Activated CD4-positive, alpha-beta T cell treated with anti-CD3 and anti-CD28 coated beads for 36 hours (primary cell): ENCODE data around the gene JMJD6. TPM values are rescaled to one million over a fixed set of nuclear protein-coding genes. Genes with fewer than 3 reads are reported as not detected.
A peak's percentile ranks its signal among the peaks of the same experiment; 100 is the strongest.
"Not testable (repeated sequence)": the region's sequence is repeated elsewhere in the genome, so short reads cannot be mapped to it uniquely, and the experiment has no call there.

Experiments
- ATAC-seq: fragments of 200-7000 bp; cut with Tn5 transposase; one replicate; pipeline ENCODE4 v1.10.0; 2021; ENCODE audit warnings: mild to moderate bottlenecking, moderate library complexity
- CTCF ChIA-PET: fragments of 350-600 bp; sonication (Branson Sonifier 250); formaldehyde crosslinking; loops from one replicate; lab custom pipeline; 2021; ENCODE audit warnings: antibody characterized with exemption; lab: Charles Lee
- POLR2A ChIA-PET: fragments of 350-600 bp; sonication (Branson Sonifier 250); formaldehyde crosslinking; loops from one replicate; lab custom pipeline; 2021; ENCODE audit warnings: antibody characterized with exemption, inconsistent platforms; lab: Charles Lee
- DNase-seq: peaks from one replicate; pipeline ENCODE4 v3.0.0-alpha.2; 2020
- H3K27ac Mint-ChIP-seq: one replicate; pipeline ENCODE4 v1.8.0; 2021; ENCODE audit warnings: mixed read lengths
- H3K27me3 Mint-ChIP-seq: one replicate; pipeline ENCODE4 v1.8.0; 2021; ENCODE audit warnings: mixed read lengths
- H3K36me3 Mint-ChIP-seq: one replicate; pipeline ENCODE4 v1.8.0; 2021; ENCODE audit warnings: low read depth, mixed read lengths
- H3K4me1 Mint-ChIP-seq: one replicate; pipeline ENCODE4 v1.8.0; 2021; ENCODE audit warnings: mixed read lengths
- H3K4me3 Mint-ChIP-seq: one replicate; pipeline ENCODE4 v1.8.0; 2021; ENCODE audit warnings: mild to moderate bottlenecking, moderate library complexity, mixed read lengths
- H3K9me3 Mint-ChIP-seq: one replicate; pipeline ENCODE4 v1.8.0; 2021; ENCODE audit warnings: low read depth, mixed read lengths
- intact Hi-C, 2 experiments: fragments of 100-400 bp; cut with DNase I in 1 of 2; cut with micrococcal nuclease in 1 of 2; formaldehyde crosslinking; loops; one replicate each; pipeline versions ENCODE4 v1.14.2 to v1.15.1; 2022 to 2024; cut with DNase I, micrococcal nuclease
- total RNA-seq, 2 experiments: library from RNA; stranded (reverse); gene quantifications; one replicate each; pipeline ENCODE4 v1.2.3, GENCODE V29; 2021

Gene JMJD6
- total RNA-seq, 2 experiments from 2014 or later: 51.3 to 65.5 TPM

- Mint-ChIP-seq H3K4me3 (peak overlapping the region; percentile 66), H3K9me3 (no peaks in the 10 kb centered on the region), H3K27ac (no peak overlapping the region), H3K36me3 (peaks cover 8% of the 10 kb centered on the region), H3K27me3 (no peaks in the 10 kb centered on the region), H3K4me1 (peaks cover 24% of the 10 kb centered on the region)
- ATAC-seq (no peak), DNase-seq (no peak)
- intact Hi-C loops: no loop called here
- ChIA-PET POLR2A (interaction anchor here (0.6 kb wide), 1 partner anchor 723 kb away, joined by 4 read pairs; no protein-coding TSS in a partner anchor), CTCF (interaction anchor here (0.8 to 1.4 kb wide), 3 partner anchors 8 to 165 kb away, joined by 3 to 4 read pairs (median 4); no protein-coding TSS in a partner anchor)
Measured at GRCh38 chr17:76709077-76709950, 17.1 kb downstream of the JMJD6 start.

GRCh38 chr17:76707985-76708807, 18.2 kb downstream of the JMJD6 start:
- Mint-ChIP-seq H3K36me3 (no peaks in the 10 kb centered on the region), H3K4me3 (no peak overlapping the region), H3K4me1 (peaks cover 13% of the 10 kb centered on the region), H3K9me3 (no peaks in the 10 kb centered on the region), H3K27ac (no peak overlapping the region), H3K27me3 (no peaks in the 10 kb centered on the region)
- no peak for ATAC-seq
- POLR2A ChIA-PET: interaction anchor here (0.5 to 0.6 kb wide), 2 partner anchors 336 to 724 kb away, joined by 3 to 4 read pairs; no protein-coding TSS in a partner anchor
- intact Hi-C loops: no loop called here
- CTCF ChIA-PET: interaction anchor here (0.6 to 1.4 kb wide), 4 partner anchors 11 to 745 kb away, joined by 3 to 5 read pairs (median 4); no protein-coding TSS in a partner anchor
- DNase-seq: no peak

GRCh38 chr17:76706817-76707216, 19.6 kb downstream of the JMJD6 start:
- Mint-ChIP-seq H3K4me1 (peaks cover 13% of the 10 kb centered on the region), H3K36me3 (no peaks in the 10 kb centered on the region), H3K27me3 (no peaks in the 10 kb centered on the region), H3K9me3 (no peaks in the 10 kb centered on the region), H3K27ac (no peak overlapping the region), H3K4me3 (no peak overlapping the region)
- ChIA-PET CTCF (no interaction called here), POLR2A (no interaction called here)
- ATAC-seq: no peak
- intact Hi-C loops: no loop called here
- DNase-seq: no peak

- ATAC-seq (no peak), DNase-seq (no peak)
- intact Hi-C loops: no loop called here
- CTCF ChIA-PET: interaction anchor here (0.6 to 0.9 kb wide), 3 partner anchors 9 to 1510 kb away, joined by 3 read pairs; no protein-coding TSS in a partner anchor
- H3K4me1 Mint-ChIP-seq: peaks cover 8% of the 10 kb centered on the region
- no peak overlapping the region for H3K27ac Mint-ChIP-seq
- H3K36me3 Mint-ChIP-seq: no peaks in the 10 kb centered on the region
- H3K4me3 Mint-ChIP-seq: no peak overlapping the region
- no peaks in the 10 kb centered on the region for H3K9me3 Mint-ChIP-seq
- H3K27me3 Mint-ChIP-seq: no peaks in the 10 kb centered on the region
- POLR2A ChIA-PET: no interaction called here
Measured at GRCh38 chr17:76704805-76705204, 21.6 kb downstream of the JMJD6 start.

- intact Hi-C loops: no loop called here
- ChIA-PET CTCF (interaction anchor here (1.4 to 1.8 kb wide), 2 partner anchors 14 to 22 kb away, joined by 4 to 8 read pairs; no protein-coding TSS in a partner anchor), POLR2A (no interaction called here)
- Mint-ChIP-seq H3K36me3 (no peaks in the 10 kb centered on the region), H3K27me3 (no peaks in the 10 kb centered on the region), H3K4me3 (no peak overlapping the region), H3K27ac (no peak overlapping the region), H3K9me3 (no peaks in the 10 kb centered on the region), H3K4me1 (peaks cover 3% of the 10 kb centered on the region)
- ATAC-seq (no peak), DNase-seq (no peak)
Measured at GRCh38 chr17:76702941-76703637, 23.3 kb downstream of the JMJD6 start.

GRCh38 chr17:76702076-76702475, 24.3 kb downstream of the JMJD6 start:
- Mint-ChIP-seq H3K9me3 (no peaks in the 10 kb centered on the region), H3K36me3 (no peaks in the 10 kb centered on the region), H3K4me1 (peaks cover 3% of the 10 kb centered on the region), H3K27me3 (no peaks in the 10 kb centered on the region), H3K4me3 (no peak overlapping the region), H3K27ac (no peak overlapping the region)
- ChIA-PET POLR2A (no interaction called here), CTCF (interaction anchor here (0.6 to 1.8 kb wide), 2 partner anchors 21 to 283 kb away, joined by 3 to 8 read pairs; no protein-coding TSS in a partner anchor)
- no peak for DNase-seq
- intact Hi-C loops: no loop called here
- ATAC-seq: no peak

GRCh38 chr17:76701471-76701967, 24.9 kb downstream of the JMJD6 start:
- DNase-seq (no peak), ATAC-seq (no peak)
- POLR2A ChIA-PET: no interaction called here
- H3K36me3 Mint-ChIP-seq: no peaks in the 10 kb centered on the region
- CTCF ChIA-PET: no interaction called here
- no peaks in the 10 kb centered on the region for H3K27me3 Mint-ChIP-seq
- H3K4me3 Mint-ChIP-seq: no peak overlapping the region
- no peaks in the 10 kb centered on the region for H3K9me3 Mint-ChIP-seq
- H3K4me1 Mint-ChIP-seq: peaks cover 5% of the 10 kb centered on the region
- H3K27ac Mint-ChIP-seq: no peak overlapping the region
- intact Hi-C loops: no loop called here

GRCh38 chr17:76700617-76701470, 25.6 kb downstream of the JMJD6 start:
- no peak for DNase-seq
- CTCF ChIA-PET: no interaction called here
- Mint-ChIP-seq H3K4me1 (peaks cover 6% of the 10 kb centered on the region), H3K27ac (no peak overlapping the region), H3K9me3 (no peaks in the 10 kb centered on the region), H3K36me3 (no peaks in the 10 kb centered on the region), H3K4me3 (no peak overlapping the region), H3K27me3 (no peaks in the 10 kb centered on the region)
- POLR2A ChIA-PET: no interaction called here
- intact Hi-C loops: no loop called here
- ATAC-seq: no peak

GRCh38 chr17:76700270-76700616, 26.2 kb downstream of the JMJD6 start:
- ChIA-PET POLR2A (no interaction called here), CTCF (interaction anchor here (0.7 kb wide), 1 partner anchor 1195 kb away, joined by 3 read pairs; no protein-coding TSS in a partner anchor)
- intact Hi-C loops: no loop called here
- no peaks in the 10 kb centered on the region for H3K36me3 Mint-ChIP-seq
- no peaks in the 10 kb centered on the region for H3K27me3 Mint-ChIP-seq
- H3K27ac Mint-ChIP-seq: no peak overlapping the region
- DNase-seq (no peak), ATAC-seq (no peak)
- peaks cover 6% of the 10 kb centered on the region for H3K4me1 Mint-ChIP-seq
- H3K4me3 Mint-ChIP-seq: no peak overlapping the region
- no peaks in the 10 kb centered on the region for H3K9me3 Mint-ChIP-seq

GRCh38 chr17:76698466-76698977, 27.9 kb downstream of the JMJD6 start:
- ATAC-seq, POLR2A ChIA-PET: not testable (repeated sequence)
- CTCF ChIA-PET: interaction anchor here (0.7 kb wide), 1 partner anchor 23 kb away, joined by 3 read pairs; no protein-coding TSS in a partner anchor

More at GRCh38 chr17:76698466-76698977, 27.9 kb downstream of the JMJD6 start:
- DNase-seq, H3K27ac Mint-ChIP-seq, H3K4me1 Mint-ChIP-seq, intact Hi-C loops, H3K27me3 Mint-ChIP-seq, H3K4me3 Mint-ChIP-seq, H3K9me3 Mint-ChIP-seq, H3K36me3 Mint-ChIP-seq: not testable (repeated sequence)
